GM23338 (cell line): ENCODE results near the gene PP2D1. TPM values are rescaled to one million over a fixed set of nuclear protein-coding genes. Genes with fewer than 3 reads are reported as not detected.

ENCODE experiments used
- ATAC-seq: fragments of 200-7000 bp; cut with Tn5 transposase; 3 replicates; pipeline ENCODE4 v1.9.1; 2020
- DNase-seq: peaks from one replicate; pipeline ENCODE4 v3.0.0-alpha.2; 2015; ENCODE audit warnings: low spot score
- H2AFZ ChIP-seq: fragments of 200-600 bp; sonication (generic); 2 replicates; pipeline ENCODE4 v1.8.0; 2016; ENCODE audit warnings: antibody characterized with exemption, mild to moderate bottlenecking, moderate library complexity
- H3F3A ChIP-seq: fragments of 200-600 bp; sonication (generic); replicated peaks from 2 replicates; pipeline ENCODE4 v1.8.0; 2017; ENCODE audit warnings: antibody characterized with exemption, mixed run types, low read depth
- H3K27ac ChIP-seq: fragments of 200-600 bp; sonication (generic); 2 replicates; pipeline ENCODE4 v1.6.1; 2016; ENCODE audit warnings: low read depth
- H3K27me3 ChIP-seq: fragments of 200-600 bp; sonication (generic); 2 replicates; pipeline ENCODE4 v1.8.0; 2016; ENCODE audit warnings: mild to moderate bottlenecking, mixed run types, moderate library complexity; ENCODE audit not compliant: insufficient read depth
- H3K36me3 ChIP-seq: fragments of 200-600 bp; sonication (generic); 2 replicates; pipeline ENCODE4 v1.8.0; 2016; ENCODE audit warnings: mild to moderate bottlenecking; ENCODE audit not compliant: insufficient read depth
- H3K4me1 ChIP-seq: fragments of 200-600 bp; sonication (generic); 2 replicates; pipeline ENCODE4 v1.8.0; 2016; ENCODE audit warnings: mild to moderate bottlenecking, moderate library complexity; ENCODE audit not compliant: insufficient read depth
- H3K4me2 ChIP-seq: fragments of 200-600 bp; sonication (generic); 2 replicates; pipeline ENCODE4 v1.7.1; 2017; ENCODE audit warnings: mixed run types
- H3K4me3 ChIP-seq: fragments of 200-600 bp; sonication (generic); 2 replicates; pipeline ENCODE4 v1.6.1; 2016; ENCODE audit warnings: mixed run types
- H3K79me2 ChIP-seq: fragments of 200-600 bp; sonication (generic); replicated peaks from 2 replicates; pipeline ENCODE4 v1.8.0; 2017; ENCODE audit warnings: mild to moderate bottlenecking; ENCODE audit not compliant: insufficient read depth
- H3K9me2 ChIP-seq: fragments of 200-600 bp; sonication (generic); 2 replicates; pipeline ENCODE4 v1.8.0; 2017; ENCODE audit not compliant: insufficient read depth
- H4K20me1 ChIP-seq: fragments of 200-600 bp; sonication (generic); replicated peaks from 2 replicates; pipeline ENCODE4 v1.8.0; 2017; ENCODE audit warnings: mild to moderate bottlenecking; ENCODE audit not compliant: insufficient read depth
- H3K27ac Mint-ChIP-seq: 2 replicates; pipeline ENCODE4 v1.8.0; 2020; ENCODE audit warnings: inconsistent platforms, mild to moderate bottlenecking, moderate library complexity, mixed read lengths
- H3K27me3 Mint-ChIP-seq: 3 replicates; pipeline ENCODE4 v1.8.0; 2022; ENCODE audit warnings: low read depth, mild to moderate bottlenecking, moderate library complexity, mixed read lengths, inconsistent platforms; ENCODE audit not compliant: insufficient read depth, poor library complexity
- H3K36me3 Mint-ChIP-seq: 3 replicates; pipeline ENCODE4 v1.8.0; 2021; ENCODE audit warnings: low read depth, mild to moderate bottlenecking, inconsistent platforms, moderate library complexity, mixed read lengths
- H3K4me1 Mint-ChIP-seq: 3 replicates; pipeline ENCODE4 v1.8.0; 2020; ENCODE audit warnings: mild to moderate bottlenecking, inconsistent platforms, mixed read lengths
- H3K4me3 Mint-ChIP-seq: 3 replicates; pipeline ENCODE4 v1.8.0; 2021; ENCODE audit warnings: moderate library complexity, mild to moderate bottlenecking, inconsistent platforms, mixed read lengths
- H3K9me3 Mint-ChIP-seq: 3 replicates; pipeline ENCODE4 v1.8.0; 2020; ENCODE audit warnings: moderate library complexity, mild to moderate bottlenecking, inconsistent platforms, mixed read lengths
- CREB1 ChIP-seq: fragments of 250-450 bp; sonication (Bioruptor Pico); IDR thresholded peaks from 2 replicates; pipeline ENCODE4 v1.5.0; 2020; ENCODE audit warnings: low read depth, mild to moderate bottlenecking, moderate library complexity
- EZH2 ChIP-seq: fragments of 200-600 bp; sonication (generic); IDR thresholded peaks from one replicate; pipeline ENCODE4 v1.8.0; 2017; ENCODE audit warnings: antibody characterized with exemption, mild to moderate bottlenecking, low read depth; ENCODE audit not compliant: unreplicated experiment
- EZH2phosphoT487 ChIP-seq: fragments of 200-600 bp; sonication (generic); IDR thresholded peaks from one replicate; pipeline ENCODE4 v1.8.1; 2018; ENCODE audit warnings: antibody characterized with exemption; ENCODE audit not compliant: unreplicated experiment
- JUNB ChIP-seq: IDR thresholded peaks from one replicate; pipeline ENCODE4 v1.6.1; 2016; ENCODE audit warnings: antibody characterized with exemption; ENCODE audit not compliant: unreplicated experiment
- NANOG ChIP-seq: IDR thresholded peaks from 2 replicates; pipeline ENCODE4 v1.6.1; 2016; ENCODE audit warnings: antibody characterized with exemption, borderline replicate concordance
- POLR2AphosphoS5 ChIP-seq: IDR thresholded peaks from 2 replicates; pipeline ENCODE4 v1.6.1; 2016; ENCODE audit warnings: antibody characterized with exemption, low read depth
- STAT1 ChIP-seq: IDR thresholded peaks from one replicate; pipeline ENCODE4 v1.6.1; 2016; ENCODE audit warnings: antibody characterized with exemption; ENCODE audit not compliant: unreplicated experiment
- ZNF114 ChIP-seq: fragments of 250-450 bp; sonication (Bioruptor Pico); IDR thresholded peaks from 2 replicates; pipeline ENCODE4 v1.5.0; 2020; ENCODE audit warnings: mild to moderate bottlenecking, moderate library complexity
- ZNF331 ChIP-seq: fragments of 250-450 bp; sonication (Bioruptor Pico); IDR thresholded peaks from 2 replicates; pipeline ENCODE4 v1.5.0; 2020; ENCODE audit warnings: low read depth, mild to moderate bottlenecking, moderate library complexity
- polyA plus RNA-seq: library from polyadenylated mRNA; unstranded; fragments of >200 nt; fragmentation: Nextera tagmentation; extraction: Ambion mirVana; gene quantifications from 2 replicates; pipeline ENCODE4 v1.2.1, GENCODE V29; 2016
- total RNA-seq: library from RNA; depleted of rRNA; stranded (reverse); fragments of >200 nt; shearing (Covaris generic); gene quantifications from 2 replicates; pipeline ENCODE4 v1.2.3, GENCODE V29; 2014
- TF ChIP-seq, protein P1 (sequence below), 2 experiments: fragments of 200-600 bp in 1 of 2; sonication (generic) in 1 of 2; conservative IDR thresholded peaks; 2 replicates each; pipeline versions ENCODE4 v1.5.1 to v1.6.1; 2016 to 2017; ENCODE audit warnings: antibody characterized with exemption in 2 of 2, low read depth in 2 of 2, mild to moderate bottlenecking in 2 of 2, moderate library complexity in 1 of 2
- TF ChIP-seq, protein P2 (sequence below): fragments of 250-450 bp; sonication (Bioruptor Pico); IDR thresholded peaks from 2 replicates; pipeline ENCODE4 v1.5.0; 2020; ENCODE audit warnings: mild to moderate bottlenecking, moderate library complexity
- TF ChIP-seq, protein P3 (sequence below): IDR thresholded peaks from one replicate; pipeline ENCODE4 v1.6.1; 2018; ENCODE audit warnings: antibody characterized with exemption; ENCODE audit not compliant: unreplicated experiment
- TF ChIP-seq, protein P4 (sequence below): IDR thresholded peaks from 2 replicates; pipeline ENCODE4 v1.6.1; 2016; ENCODE audit warnings: antibody characterized with exemption

The PP2D1 gene
- total and polyA plus RNA-seq, 2 experiments from 2014 or later, result 0.40 TPM; not detected in 1

DNA sequence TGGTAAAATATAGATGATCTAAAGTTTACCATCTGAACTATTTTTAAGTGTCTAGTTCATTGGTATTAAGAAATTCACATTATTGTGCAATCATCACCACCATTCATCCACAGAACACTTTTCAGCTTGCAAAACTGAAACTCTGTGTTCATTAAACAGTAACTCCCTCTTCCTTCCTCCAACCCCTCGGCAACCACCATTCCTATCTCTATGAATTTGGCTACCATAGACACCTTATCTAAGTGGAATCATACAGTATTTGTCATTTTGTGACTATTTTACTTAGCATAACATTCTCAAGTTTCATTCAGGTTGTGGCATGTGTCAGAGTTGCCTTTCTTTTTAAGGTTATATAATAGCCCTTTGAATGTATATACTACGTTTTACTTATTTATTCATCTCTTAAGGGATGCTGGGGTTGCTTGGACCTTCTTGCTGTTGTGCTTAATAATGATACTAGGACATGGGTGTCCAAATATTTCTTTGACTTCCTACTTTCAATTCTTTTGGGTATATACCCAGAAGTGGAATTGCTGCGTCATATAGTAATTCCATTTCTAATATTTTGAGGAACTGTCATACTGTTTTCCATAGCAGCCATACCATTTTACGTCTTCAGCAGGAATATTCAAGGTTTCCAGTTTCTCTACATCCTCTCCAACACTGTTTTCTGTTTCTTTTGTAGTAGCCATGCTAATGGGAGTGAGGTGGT is 49.1 kb upstream of the PP2D1 start:
- no peaks in the 10 kb centered on the region; the same call in 1 of the 2 replicates for H4K20me1 ChIP-seq
- no peak overlapping the region for H3K27ac Mint-ChIP-seq
- no peak for DNase-seq
- H3K4me1 ChIP-seq, result no peaks in the 10 kb centered on the region
- H3K27ac ChIP-seq, result no peak overlapping the region
- no peak overlapping the region for H2AFZ ChIP-seq
- H3K4me3 Mint-ChIP-seq, result no peak overlapping the region
- H3F3A ChIP-seq, result no peaks in the 10 kb centered on the region
- ATAC-seq, result no peak
- TF ChIP-seq ZNF114 (CRISPR knock-in tag) (no peak), NANOG (no peak), POLR2AphosphoS5 (no peak), STAT1 (no peak), ZNF331 (CRISPR knock-in tag) (no peak), CREB1 (CRISPR knock-in tag) (no peak), EZH2phosphoT487 (no peak), JUNB (no peak), EZH2 (no peak)
- TF ChIP-seq, protein P1, sequence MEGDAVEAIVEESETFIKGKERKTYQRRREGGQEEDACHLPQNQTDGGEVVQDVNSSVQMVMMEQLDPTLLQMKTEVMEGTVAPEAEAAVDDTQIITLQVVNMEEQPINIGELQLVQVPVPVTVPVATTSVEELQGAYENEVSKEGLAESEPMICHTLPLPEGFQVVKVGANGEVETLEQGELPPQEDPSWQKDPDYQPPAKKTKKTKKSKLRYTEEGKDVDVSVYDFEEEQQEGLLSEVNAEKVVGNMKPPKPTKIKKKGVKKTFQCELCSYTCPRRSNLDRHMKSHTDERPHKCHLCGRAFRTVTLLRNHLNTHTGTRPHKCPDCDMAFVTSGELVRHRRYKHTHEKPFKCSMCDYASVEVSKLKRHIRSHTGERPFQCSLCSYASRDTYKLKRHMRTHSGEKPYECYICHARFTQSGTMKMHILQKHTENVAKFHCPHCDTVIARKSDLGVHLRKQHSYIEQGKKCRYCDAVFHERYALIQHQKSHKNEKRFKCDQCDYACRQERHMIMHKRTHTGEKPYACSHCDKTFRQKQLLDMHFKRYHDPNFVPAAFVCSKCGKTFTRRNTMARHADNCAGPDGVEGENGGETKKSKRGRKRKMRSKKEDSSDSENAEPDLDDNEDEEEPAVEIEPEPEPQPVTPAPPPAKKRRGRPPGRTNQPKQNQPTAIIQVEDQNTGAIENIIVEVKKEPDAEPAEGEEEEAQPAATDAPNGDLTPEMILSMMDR (conservative IDR thresholded peaks at IDR 0.05; ENCODE audit: low read depth in 2 of 2), result no peak
- TF ChIP-seq, protein P2, sequence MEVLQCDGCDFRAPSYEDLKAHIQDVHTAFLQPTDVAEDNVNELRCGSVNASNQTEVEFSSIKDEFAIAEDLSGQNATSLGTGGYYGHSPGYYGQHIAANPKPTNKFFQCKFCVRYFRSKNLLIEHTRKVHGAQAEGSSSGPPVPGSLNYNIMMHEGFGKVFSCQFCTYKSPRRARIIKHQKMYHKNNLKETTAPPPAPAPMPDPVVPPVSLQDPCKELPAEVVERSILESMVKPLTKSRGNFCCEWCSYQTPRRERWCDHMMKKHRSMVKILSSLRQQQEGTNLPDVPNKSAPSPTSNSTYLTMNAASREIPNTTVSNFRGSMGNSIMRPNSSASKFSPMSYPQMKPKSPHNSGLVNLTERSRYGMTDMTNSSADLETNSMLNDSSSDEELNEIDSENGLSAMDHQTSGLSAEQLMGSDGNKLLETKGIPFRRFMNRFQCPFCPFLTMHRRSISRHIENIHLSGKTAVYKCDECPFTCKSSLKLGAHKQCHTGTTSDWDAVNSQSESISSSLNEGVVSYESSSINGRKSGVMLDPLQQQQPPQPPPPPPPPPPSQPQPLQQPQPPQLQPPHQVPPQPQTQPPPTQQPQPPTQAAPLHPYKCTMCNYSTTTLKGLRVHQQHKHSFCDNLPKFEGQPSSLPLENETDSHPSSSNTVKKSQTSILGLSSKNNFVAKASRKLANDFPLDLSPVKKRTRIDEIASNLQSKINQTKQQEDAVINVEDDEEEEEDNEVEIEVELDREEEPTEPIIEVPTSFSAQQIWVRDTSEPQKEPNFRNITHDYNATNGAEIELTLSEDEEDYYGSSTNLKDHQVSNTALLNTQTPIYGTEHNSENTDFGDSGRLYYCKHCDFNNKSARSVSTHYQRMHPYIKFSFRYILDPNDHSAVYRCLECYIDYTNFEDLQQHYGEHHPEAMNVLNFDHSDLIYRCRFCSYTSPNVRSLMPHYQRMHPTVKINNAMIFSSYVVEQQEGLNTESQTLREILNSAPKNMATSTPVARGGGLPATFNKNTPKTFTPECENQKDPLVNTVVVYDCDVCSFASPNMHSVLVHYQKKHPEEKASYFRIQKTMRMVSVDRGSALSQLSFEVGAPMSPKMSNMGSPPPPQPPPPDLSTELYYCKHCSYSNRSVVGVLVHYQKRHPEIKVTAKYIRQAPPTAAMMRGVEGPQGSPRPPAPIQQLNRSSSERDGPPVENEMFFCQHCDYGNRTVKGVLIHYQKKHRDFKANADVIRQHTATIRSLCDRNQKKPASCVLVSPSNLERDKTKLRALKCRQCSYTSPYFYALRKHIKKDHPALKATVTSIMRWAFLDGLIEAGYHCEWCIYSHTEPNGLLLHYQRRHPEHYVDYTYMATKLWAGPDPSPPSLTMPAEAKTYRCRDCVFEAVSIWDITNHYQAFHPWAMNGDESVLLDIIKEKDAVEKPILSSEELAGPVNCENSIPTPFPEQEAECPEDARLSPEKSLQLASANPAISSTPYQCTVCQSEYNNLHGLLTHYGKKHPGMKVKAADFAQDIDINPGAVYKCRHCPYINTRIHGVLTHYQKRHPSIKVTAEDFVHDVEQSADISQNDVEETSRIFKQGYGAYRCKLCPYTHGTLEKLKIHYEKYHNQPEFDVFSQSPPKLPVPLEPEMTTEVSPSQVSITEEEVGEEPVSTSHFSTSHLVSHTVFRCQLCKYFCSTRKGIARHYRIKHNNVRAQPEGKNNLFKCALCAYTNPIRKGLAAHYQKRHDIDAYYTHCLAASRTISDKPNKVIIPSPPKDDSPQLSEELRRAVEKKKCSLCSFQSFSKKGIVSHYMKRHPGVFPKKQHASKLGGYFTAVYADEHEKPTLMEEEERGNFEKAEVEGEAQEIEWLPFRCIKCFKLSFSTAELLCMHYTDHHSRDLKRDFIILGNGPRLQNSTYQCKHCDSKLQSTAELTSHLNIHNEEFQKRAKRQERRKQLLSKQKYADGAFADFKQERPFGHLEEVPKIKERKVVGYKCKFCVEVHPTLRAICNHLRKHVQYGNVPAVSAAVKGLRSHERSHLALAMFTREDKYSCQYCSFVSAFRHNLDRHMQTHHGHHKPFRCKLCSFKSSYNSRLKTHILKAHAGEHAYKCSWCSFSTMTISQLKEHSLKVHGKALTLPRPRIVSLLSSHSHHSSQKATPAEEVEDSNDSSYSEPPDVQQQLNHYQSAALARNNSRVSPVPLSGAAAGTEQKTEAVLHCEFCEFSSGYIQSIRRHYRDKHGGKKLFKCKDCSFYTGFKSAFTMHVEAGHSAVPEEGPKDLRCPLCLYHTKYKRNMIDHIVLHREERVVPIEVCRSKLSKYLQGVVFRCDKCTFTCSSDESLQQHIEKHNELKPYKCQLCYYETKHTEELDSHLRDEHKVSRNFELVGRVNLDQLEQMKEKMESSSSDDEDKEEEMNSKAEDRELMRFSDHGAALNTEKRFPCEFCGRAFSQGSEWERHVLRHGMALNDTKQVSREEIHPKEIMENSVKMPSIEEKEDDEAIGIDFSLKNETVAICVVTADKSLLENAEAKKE, result no peak
- TF ChIP-seq, protein P3, sequence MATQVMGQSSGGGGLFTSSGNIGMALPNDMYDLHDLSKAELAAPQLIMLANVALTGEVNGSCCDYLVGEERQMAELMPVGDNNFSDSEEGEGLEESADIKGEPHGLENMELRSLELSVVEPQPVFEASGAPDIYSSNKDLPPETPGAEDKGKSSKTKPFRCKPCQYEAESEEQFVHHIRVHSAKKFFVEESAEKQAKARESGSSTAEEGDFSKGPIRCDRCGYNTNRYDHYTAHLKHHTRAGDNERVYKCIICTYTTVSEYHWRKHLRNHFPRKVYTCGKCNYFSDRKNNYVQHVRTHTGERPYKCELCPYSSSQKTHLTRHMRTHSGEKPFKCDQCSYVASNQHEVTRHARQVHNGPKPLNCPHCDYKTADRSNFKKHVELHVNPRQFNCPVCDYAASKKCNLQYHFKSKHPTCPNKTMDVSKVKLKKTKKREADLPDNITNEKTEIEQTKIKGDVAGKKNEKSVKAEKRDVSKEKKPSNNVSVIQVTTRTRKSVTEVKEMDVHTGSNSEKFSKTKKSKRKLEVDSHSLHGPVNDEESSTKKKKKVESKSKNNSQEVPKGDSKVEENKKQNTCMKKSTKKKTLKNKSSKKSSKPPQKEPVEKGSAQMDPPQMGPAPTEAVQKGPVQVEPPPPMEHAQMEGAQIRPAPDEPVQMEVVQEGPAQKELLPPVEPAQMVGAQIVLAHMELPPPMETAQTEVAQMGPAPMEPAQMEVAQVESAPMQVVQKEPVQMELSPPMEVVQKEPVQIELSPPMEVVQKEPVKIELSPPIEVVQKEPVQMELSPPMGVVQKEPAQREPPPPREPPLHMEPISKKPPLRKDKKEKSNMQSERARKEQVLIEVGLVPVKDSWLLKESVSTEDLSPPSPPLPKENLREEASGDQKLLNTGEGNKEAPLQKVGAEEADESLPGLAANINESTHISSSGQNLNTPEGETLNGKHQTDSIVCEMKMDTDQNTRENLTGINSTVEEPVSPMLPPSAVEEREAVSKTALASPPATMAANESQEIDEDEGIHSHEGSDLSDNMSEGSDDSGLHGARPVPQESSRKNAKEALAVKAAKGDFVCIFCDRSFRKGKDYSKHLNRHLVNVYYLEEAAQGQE, result no peak
- TF ChIP-seq, protein P4, sequence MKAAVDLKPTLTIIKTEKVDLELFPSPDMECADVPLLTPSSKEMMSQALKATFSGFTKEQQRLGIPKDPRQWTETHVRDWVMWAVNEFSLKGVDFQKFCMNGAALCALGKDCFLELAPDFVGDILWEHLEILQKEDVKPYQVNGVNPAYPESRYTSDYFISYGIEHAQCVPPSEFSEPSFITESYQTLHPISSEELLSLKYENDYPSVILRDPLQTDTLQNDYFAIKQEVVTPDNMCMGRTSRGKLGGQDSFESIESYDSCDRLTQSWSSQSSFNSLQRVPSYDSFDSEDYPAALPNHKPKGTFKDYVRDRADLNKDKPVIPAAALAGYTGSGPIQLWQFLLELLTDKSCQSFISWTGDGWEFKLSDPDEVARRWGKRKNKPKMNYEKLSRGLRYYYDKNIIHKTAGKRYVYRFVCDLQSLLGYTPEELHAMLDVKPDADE, result no peak
- no peak overlapping the region for H3K4me3 ChIP-seq
- no peak overlapping the region for H3K4me2 ChIP-seq
- no peaks in the 10 kb centered on the region for H3K36me3 Mint-ChIP-seq
- no peaks in the 10 kb centered on the region for H3K9me3 Mint-ChIP-seq
- no peaks in the 10 kb centered on the region for H3K36me3 ChIP-seq
- no peaks in the 10 kb centered on the region for H3K4me1 Mint-ChIP-seq
- H3K79me2 ChIP-seq, result no peaks in the 10 kb centered on the region
- H3K9me2 ChIP-seq, result no peaks in the 10 kb centered on the region
- no peaks in the 10 kb centered on the region for H3K27me3 ChIP-seq
- no peaks in the 10 kb centered on the region for H3K27me3 Mint-ChIP-seq
